Natural killer cell (primary cell): ENCODE data around the gene DLGAP4. TPM values are rescaled to one million over a fixed set of nuclear protein-coding genes. Genes with fewer than 3 reads are reported as not detected.

Experiments
- ATAC-seq, 3 donors: fragments of 150-1000 bp in 2 of 3; fragments of 200-7000 bp in 1 of 3; cut with Tn5 transposase; 1 replicate in 1 of 3; 2 replicates in 2 of 3; pipeline ENCODE4 v1.10.0; 2021; ENCODE audit warnings: mild to moderate bottlenecking in 2 of 3, moderate library complexity in 2 of 3
- DNase-seq, 2 donors: peaks; one replicate each; pipeline versions ENCODE4 v3.0.0 to v3.0.0-alpha.2; 2013 to 2021; ENCODE audit warnings: mixed read lengths in 1 of 2
- H3K27ac ChIP-seq: one replicate; pipeline ENCODE4 v1.5.1; 2013; ENCODE audit warnings: mild to moderate bottlenecking, low read length
- H3K27me3 ChIP-seq: one replicate; pipeline ENCODE4 v1.6.1; 2013; ENCODE audit warnings: low read length; ENCODE audit not compliant: control insufficient read depth, insufficient read depth
- H3K36me3 ChIP-seq: one replicate; pipeline ENCODE4 v1.6.1; 2013; ENCODE audit warnings: low read length; ENCODE audit not compliant: control insufficient read depth, insufficient read depth
- H3K4me1 ChIP-seq: one replicate; pipeline ENCODE4 v1.6.1; 2013; ENCODE audit warnings: low read length; ENCODE audit not compliant: control insufficient read depth, insufficient read depth
- H3K4me3 ChIP-seq: one replicate; pipeline ENCODE4 v1.5.1; 2013; ENCODE audit warnings: low read length
- H3K9me3 ChIP-seq: one replicate; pipeline ENCODE4 v1.6.1; 2013; ENCODE audit warnings: low read length; ENCODE audit not compliant: control insufficient read depth, insufficient read depth
- H3K27ac Mint-ChIP-seq, 2 donors: one replicate each; pipeline ENCODE4 v1.8.0; 2022; ENCODE audit warnings: mild to moderate bottlenecking in 2 of 2, mixed read lengths in 2 of 2, moderate library complexity in 1 of 2
- H3K27me3 Mint-ChIP-seq, 2 donors: one replicate each; pipeline ENCODE4 v1.8.0; 2022; ENCODE audit warnings: low read depth in 2 of 2, mixed read lengths in 2 of 2
- H3K36me3 Mint-ChIP-seq: one replicate; pipeline ENCODE4 v1.8.0; 2022; ENCODE audit warnings: mixed read lengths
- H3K4me1 Mint-ChIP-seq, 2 donors: one replicate each; pipeline ENCODE4 v1.8.0; 2022; ENCODE audit warnings: mixed read lengths in 2 of 2
- H3K4me3 Mint-ChIP-seq: one replicate; pipeline ENCODE4 v1.8.0; 2022; ENCODE audit warnings: mild to moderate bottlenecking, moderate library complexity, mixed read lengths
- H3K9me3 Mint-ChIP-seq, 2 donors: one replicate each; pipeline ENCODE4 v1.8.0; 2022; ENCODE audit warnings: mixed read lengths in 2 of 2
- WGBS: methylation state at CpG from one replicate; pipeline ENCODE4 v1.1.7; 2013; ENCODE audit warnings: missing lambda C conversion rate; ENCODE audit not compliant: insufficient coverage; 5-methylcytosine and 5-hydroxymethylcytosine counted together
- intact Hi-C: fragments of 100-400 bp; cut with micrococcal nuclease; formaldehyde crosslinking; loops from one replicate; pipeline ENCODE4 v1.14.2; 2022
- total RNA-seq, 4 donors: library from RNA; stranded (reverse); fragments of 120-200 nt in 1 of 4; gene quantifications; one replicate each; pipeline versions ENCODE4 v1.2.3 to v1.2.4, GENCODE V29; 2013 to 2022
- TF ChIP-seq, protein P1 (sequence below): fragments of 200-600 bp; IDR thresholded peaks from one replicate; pipeline ENCODE4 v1.8.0; 2022; ENCODE audit warnings: antibody characterized with exemption

The DLGAP4 gene
- total RNA-seq, 3 donors from 2014 or later (not counting 1 experiment from before 2014, with no cell fraction given) = 47.9 to 51.6 (median 51.2) TPM

DNA sequence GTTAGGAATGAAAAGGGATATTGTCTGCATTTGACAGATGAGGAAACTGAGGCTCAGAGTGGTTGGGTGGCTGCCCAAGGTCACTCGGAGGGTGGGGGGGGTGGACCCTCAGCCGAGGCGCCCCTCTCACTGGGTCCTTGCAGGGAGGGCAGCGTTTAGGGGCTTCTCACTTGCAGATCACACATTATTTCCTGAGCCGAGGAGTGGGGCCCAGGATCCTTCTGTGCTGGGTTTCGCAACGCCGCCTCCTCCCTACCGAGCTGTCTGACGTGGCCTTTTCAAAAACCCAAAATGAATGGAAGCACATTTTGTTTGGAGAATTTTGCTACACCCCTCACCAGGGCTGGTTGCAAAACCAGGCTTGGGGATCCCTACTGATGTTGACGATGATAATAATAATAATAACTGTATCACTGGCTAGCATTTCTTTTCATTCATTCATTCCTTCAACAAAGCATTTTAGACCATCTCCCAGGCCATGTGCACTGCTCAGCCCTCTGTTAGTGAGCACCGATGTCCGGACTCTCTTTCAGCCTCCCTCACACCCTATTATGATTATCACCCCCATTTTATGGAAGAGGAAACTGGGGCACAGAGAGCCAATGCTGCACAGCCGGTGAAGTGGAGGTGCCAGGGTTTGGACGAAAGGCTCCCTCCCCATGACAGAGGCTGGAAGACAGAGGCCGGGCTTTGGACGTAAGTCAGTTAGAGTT, 5.2 kb downstream of the DLGAP4 start:
- H3K4me3 Mint-ChIP-seq = no peak overlapping the region

DNA sequence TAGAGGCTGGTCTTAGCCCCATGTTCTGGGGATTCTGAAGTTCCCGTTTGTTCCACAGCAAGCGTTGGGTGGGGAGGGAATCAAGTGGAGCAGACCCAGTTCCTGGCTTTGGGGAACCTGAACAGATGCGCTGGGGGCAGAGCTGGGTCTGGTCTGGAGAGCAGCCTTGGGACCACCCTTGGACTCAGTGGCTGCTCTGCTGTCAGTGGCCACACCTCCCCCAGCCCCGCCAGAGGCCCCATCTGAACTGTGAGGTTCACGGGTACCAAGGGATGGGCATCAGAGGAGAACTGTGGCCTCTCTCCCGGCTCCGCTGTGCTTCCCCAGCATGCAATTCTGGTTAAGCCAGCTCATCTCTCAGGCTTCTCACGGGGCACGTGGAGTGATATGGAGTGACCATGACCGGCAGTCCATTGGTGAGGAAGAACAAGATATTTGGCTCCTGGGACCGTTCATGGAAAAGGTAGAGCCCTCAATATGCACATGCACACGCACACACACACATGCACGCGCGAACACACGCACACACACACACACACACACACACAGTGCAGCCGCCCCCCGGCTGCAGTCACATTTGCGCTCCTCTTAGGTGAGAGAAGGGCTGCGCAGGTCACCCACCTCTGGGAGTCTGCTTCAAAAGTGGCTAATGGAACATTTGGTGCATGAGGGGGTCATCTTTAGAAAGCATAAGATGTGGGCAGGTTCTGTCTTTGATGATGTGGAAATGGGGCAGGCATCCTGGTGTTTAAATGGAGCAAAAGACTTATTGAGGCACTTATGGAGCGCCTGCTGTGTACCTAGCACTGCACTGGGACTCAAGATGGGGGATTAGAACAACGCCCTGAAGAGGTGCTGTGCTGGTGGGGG, 6.0 kb downstream of the DLGAP4 start:
- peaks cover 26 to 33% of the 10 kb centered on the region in 2 donors for H3K27me3 Mint-ChIP-seq
- intact Hi-C loops = no loop called here
- WGBS = 74% methylated on average over 22 of the region's 22 CpGs

More for the DNA sequence above, 5.2 kb downstream of the DLGAP4 start:
- ATAC-seq (no peak), DNase-seq (no peak)
- H3K9me3 ChIP-seq = no peaks in the 10 kb centered on the region
- intact Hi-C loops = no loop called here
- Mint-ChIP-seq H3K27ac (no peak overlapping the region), H3K36me3 (no peaks in the 10 kb centered on the region), H3K27me3 (peaks cover 26 to 33% of the 10 kb centered on the region in 2 donors), H3K4me1 (peaks cover 0 to 5% of the 10 kb centered on the region in 2 donors), H3K9me3 (peaks cover 0 to 2% of the 10 kb centered on the region in 2 donors)
- H3K27me3 ChIP-seq = peaks cover 22% of the 10 kb centered on the region
- WGBS = 73% methylated on average over 17 of the region's 17 CpGs
- H3K4me3 ChIP-seq = no peak overlapping the region
- TF ChIP-seq, protein P1, sequence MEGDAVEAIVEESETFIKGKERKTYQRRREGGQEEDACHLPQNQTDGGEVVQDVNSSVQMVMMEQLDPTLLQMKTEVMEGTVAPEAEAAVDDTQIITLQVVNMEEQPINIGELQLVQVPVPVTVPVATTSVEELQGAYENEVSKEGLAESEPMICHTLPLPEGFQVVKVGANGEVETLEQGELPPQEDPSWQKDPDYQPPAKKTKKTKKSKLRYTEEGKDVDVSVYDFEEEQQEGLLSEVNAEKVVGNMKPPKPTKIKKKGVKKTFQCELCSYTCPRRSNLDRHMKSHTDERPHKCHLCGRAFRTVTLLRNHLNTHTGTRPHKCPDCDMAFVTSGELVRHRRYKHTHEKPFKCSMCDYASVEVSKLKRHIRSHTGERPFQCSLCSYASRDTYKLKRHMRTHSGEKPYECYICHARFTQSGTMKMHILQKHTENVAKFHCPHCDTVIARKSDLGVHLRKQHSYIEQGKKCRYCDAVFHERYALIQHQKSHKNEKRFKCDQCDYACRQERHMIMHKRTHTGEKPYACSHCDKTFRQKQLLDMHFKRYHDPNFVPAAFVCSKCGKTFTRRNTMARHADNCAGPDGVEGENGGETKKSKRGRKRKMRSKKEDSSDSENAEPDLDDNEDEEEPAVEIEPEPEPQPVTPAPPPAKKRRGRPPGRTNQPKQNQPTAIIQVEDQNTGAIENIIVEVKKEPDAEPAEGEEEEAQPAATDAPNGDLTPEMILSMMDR = no peak
- H3K36me3 ChIP-seq = no peaks in the 10 kb centered on the region
- H3K27ac ChIP-seq = no peak overlapping the region
- peaks cover 9% of the 10 kb centered on the region for H3K4me1 ChIP-seq

DNA sequence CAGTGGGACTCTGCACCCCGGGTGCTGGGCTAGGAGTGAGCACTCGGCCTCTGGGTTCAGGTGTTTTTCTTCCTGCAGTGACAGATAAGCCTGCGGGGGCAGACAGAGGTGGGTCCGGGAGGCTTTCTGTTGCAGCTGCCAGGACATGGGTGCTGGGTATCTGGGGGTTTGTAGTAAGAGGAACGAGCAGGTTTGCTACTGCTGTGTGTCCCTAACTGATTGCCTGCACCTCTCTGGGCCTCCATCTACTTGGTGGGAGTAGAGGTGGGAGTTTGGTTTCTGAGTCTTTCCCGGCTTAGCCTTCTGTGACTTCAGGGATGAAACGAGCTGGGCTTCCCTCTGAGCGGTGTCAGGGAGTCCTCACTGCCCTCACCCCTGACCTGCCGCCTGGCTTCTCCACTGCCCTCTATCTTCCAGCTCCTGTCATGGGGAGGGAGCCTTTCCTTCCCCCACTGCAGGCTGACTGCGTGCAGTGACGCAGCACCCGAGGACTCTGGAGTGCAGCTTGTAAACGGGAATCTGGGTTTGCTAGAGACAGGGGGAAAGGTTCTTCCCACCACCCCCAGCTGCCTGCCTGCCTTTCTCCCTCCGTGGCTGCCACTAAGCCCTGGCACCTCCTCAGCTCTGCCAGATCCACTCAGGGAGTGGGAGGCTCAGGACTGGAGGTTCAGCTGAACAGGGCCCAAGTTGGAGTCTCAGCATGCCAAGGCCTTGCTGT, 6.7 kb downstream of the DLGAP4 start:
- peaks cover 26 to 28% of the 10 kb centered on the region in 2 donors for H3K27me3 Mint-ChIP-seq
- no peaks in the 10 kb centered on the region for H3K4me1 ChIP-seq
- intact Hi-C loops = no loop called here
- H3K36me3 Mint-ChIP-seq = no peaks in the 10 kb centered on the region
- TF ChIP-seq, protein P1 = no peak
- no peak overlapping the region for H3K4me3 Mint-ChIP-seq
- H3K36me3 ChIP-seq = no peaks in the 10 kb centered on the region
- WGBS = 54% methylated on average over 14 of the region's 14 CpGs
- peaks cover 0 to 2% of the 10 kb centered on the region in 2 donors for H3K9me3 Mint-ChIP-seq
- no peak overlapping the region for H3K4me3 ChIP-seq
- no peak overlapping the region for H3K27ac ChIP-seq
- H3K4me1 Mint-ChIP-seq = peaks cover 0 to 5% of the 10 kb centered on the region in 2 donors
- DNase-seq (no peak), ATAC-seq (no peak)
- peaks cover 9% of the 10 kb centered on the region for H3K27me3 ChIP-seq
- no peak overlapping the region for H3K27ac Mint-ChIP-seq
- H3K9me3 ChIP-seq = no peaks in the 10 kb centered on the region

More for the DNA sequence above, 6.0 kb downstream of the DLGAP4 start:
- Mint-ChIP-seq H3K4me1 (peaks cover 0 to 5% of the 10 kb centered on the region in 2 donors), H3K9me3 (peaks cover 0 to 2% of the 10 kb centered on the region in 2 donors), H3K4me3 (no peak overlapping the region), H3K36me3 (no peaks in the 10 kb centered on the region), H3K27ac (no peak overlapping the region)
- Histone ChIP-seq H3K27ac (no peak overlapping the region), H3K4me3 (no peak overlapping the region), H3K36me3 (no peaks in the 10 kb centered on the region), H3K27me3 (peaks cover 15% of the 10 kb centered on the region), H3K4me1 (peaks cover 2% of the 10 kb centered on the region), H3K9me3 (no peaks in the 10 kb centered on the region)
- ATAC-seq (no peak), DNase-seq (no peak)
- TF ChIP-seq, protein P1 = no peak
